SK-N-MC (cell line): Measurements from ENCODE around the gene KIAA0040.

Experiments
- EZH2 ChIP-seq: fragments of 200-600 bp; sonication (generic); IDR thresholded peaks from one replicate; pipeline ENCODE4 v1.6.1; 2017; ENCODE audit warnings: antibody characterized with exemption
- FOXP2 ChIP-seq: optimal IDR thresholded peaks from 2 replicates; pipeline ENCODE3; 2011; ENCODE audit warnings: mild to moderate bottlenecking, moderate library complexity; ENCODE audit not compliant: insufficient read depth; ENCODE audit errors: extremely low read length, control extremely low read depth
- POLR2AphosphoS5 ChIP-seq: IDR thresholded peaks from 2 replicates; pipeline ENCODE4 v1.6.1; 2012; ENCODE audit warnings: mild to moderate bottlenecking, low read depth, low read length, borderline replicate concordance

GRCh38 chr1:175198332-175198731 is 5.8 kb upstream of the KIAA0040 start:
- TF ChIP-seq POLR2AphosphoS5 (no peak), EZH2 (no peak), FOXP2 (no peak)
